ENCODE measurements around the gene SLC51A. TPM values are rescaled to one million over a fixed set of nuclear protein-coding genes. Genes with fewer than 3 reads are reported as not detected.
"Not testable (repeated sequence)": the region's sequence is repeated elsewhere in the genome, so short reads cannot be mapped to it uniquely, and the experiment has no call there.

SLC51A gene
- total RNA-seq, 2 donors from 2014 or later = not detected

DNA sequence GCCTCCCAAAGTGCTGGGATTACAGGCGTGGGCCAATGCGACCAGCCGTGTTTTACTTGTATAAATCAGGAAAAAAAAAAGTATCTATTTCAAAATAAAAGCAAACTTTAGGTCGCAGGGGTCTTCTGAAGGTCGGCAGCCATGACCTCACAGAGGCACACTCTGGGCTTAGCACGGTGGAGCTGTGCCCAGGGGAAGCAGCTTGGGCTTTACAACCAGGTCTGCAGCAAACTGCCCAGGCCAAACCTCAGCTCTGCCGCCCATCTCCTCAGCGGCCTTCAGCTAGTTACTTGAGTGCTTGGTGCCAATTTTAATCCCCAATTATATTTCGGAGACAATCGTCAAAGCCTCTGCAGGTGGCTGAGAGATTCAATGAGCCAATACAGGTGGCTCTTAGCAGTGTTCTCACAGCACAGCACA lies 35.2 kb upstream of the SLC51A start:
- H3K36me3 Mint-ChIP-seq (ENCODE audit: insufficient read depth in 2 of 2) = no peaks in the 10 kb centered on the region
- DNase-seq (no peak), ATAC-seq (replicated peaks in 1 of 2) (no peak)
- H3K4me3 Mint-ChIP-seq = peak overlapping the region; percentile 39 to 52
- peak overlapping the region; percentile 44 for H3K27ac Mint-ChIP-seq
- H3K27me3 Mint-ChIP-seq (ENCODE audit: low read depth) = no peaks in the 10 kb centered on the region
- H3K9me3 Mint-ChIP-seq = no peaks in the 10 kb centered on the region
- H3K4me1 Mint-ChIP-seq (ENCODE audit: low read depth) = peaks cover 60% of the 10 kb centered on the region

DNA sequence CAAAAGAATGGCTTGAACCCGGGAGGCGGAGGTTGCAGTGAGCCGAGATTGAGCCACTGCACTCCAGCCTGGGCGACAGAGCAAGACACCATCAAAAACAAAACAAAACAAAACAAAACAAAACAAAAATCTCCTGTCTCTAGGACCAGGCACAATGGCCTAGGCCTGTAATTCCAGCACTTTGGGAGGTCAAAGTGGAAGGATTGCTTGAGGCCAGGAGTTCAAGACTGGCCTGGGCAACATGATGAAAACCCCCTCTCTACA lies 32.2 kb upstream of the SLC51A start:
- H3K27ac Mint-ChIP-seq; H3K4me3 Mint-ChIP-seq; H3K36me3 Mint-ChIP-seq (ENCODE audit: insufficient read depth in 2 of 2); H3K9me3 Mint-ChIP-seq; DNase-seq; H3K27me3 Mint-ChIP-seq (ENCODE audit: low read depth); ATAC-seq (replicated peaks in 1 of 2): not testable (repeated sequence)
- peaks cover 67% of the 10 kb centered on the region for H3K4me1 Mint-ChIP-seq (ENCODE audit: low read depth)

DNA sequence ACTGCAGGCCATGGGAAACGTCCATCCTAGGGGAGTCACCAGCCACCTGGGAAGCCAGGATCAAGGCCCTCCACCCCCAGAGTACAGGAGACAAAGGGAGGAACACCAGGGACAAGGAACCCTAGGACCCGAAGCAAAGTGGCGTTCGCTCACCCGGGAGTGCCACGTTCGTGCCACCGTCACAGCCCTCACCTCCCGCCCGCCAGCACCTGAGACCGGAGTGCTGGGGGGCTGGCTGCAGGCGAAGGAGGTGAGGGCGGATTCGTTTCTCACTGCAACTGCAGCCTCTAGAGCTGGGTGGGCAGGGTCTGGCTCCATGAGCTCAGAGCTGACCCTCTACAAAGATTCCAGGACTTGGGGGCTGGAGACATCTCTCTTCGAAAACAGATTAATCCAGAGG lies 31.5 kb upstream of the SLC51A start:
- ATAC-seq (replicated peaks in 1 of 2) (no peak), DNase-seq (no peak)
- H3K4me3 Mint-ChIP-seq = no peak overlapping the region
- no peaks in the 10 kb centered on the region for H3K9me3 Mint-ChIP-seq
- no peak overlapping the region for H3K27ac Mint-ChIP-seq
- no peaks in the 10 kb centered on the region for H3K27me3 Mint-ChIP-seq (ENCODE audit: low read depth)
- no peaks in the 10 kb centered on the region for H3K36me3 Mint-ChIP-seq (ENCODE audit: insufficient read depth in 2 of 2)
- peaks cover 59% of the 10 kb centered on the region for H3K4me1 Mint-ChIP-seq (ENCODE audit: low read depth)

DNA sequence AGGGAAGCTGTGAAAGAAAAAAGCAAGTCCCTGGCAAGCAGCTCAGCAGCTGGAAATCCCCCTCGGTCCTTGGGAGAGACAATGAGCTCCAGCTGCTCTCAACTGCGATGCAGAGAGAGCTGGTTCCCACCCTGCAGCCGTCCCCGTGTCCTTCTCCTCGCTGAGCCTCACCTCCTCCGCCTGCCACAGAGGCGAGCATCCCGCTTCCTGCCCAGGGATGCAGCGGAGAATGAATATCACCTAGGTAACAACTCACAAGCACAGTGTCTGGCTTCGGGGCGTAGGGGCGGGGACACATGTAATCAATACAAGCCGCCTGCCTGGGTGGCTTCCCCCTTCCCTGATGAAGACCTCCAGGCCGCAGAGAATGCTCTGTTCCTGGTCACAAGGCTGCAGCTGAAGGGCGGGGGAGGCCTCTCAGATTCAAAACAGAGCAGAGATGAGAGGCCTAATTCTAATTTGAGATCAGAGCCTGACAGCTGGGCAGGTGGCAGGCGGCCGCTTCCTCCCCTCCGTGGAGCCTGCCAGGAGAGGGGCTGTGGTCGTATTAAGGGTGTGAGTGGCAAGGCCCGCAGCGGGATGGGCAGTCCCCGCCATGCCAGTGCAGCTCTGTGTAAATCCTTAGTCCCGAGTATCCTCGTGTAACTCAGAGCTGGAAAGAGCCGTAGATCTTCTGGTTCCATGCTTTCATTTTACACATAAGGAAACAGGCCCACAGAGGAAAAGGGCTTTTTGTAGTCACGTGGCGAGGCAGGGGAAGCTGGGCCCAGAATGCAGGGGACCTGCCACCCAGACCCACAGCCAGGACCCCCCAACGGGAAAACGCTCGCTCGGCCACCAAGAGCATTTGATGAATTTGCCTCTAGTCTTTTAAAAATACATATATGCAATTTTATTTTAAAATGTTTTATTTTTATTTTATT lies 29.4 kb upstream of the SLC51A start:
- DNase-seq = no peak
- Mint-ChIP-seq H3K4me1 (ENCODE audit: low read depth) (peaks cover 52% of the 10 kb centered on the region), H3K36me3 (ENCODE audit: insufficient read depth in 2 of 2) (no peaks in the 10 kb centered on the region), H3K27ac (peak overlapping the region; percentile 48), H3K27me3 (ENCODE audit: low read depth) (no peaks in the 10 kb centered on the region), H3K4me3 (peak overlapping the region; percentile 75 to 79), H3K9me3 (no peaks in the 10 kb centered on the region)
- no peak for ATAC-seq (replicated peaks in 1 of 2)

DNA sequence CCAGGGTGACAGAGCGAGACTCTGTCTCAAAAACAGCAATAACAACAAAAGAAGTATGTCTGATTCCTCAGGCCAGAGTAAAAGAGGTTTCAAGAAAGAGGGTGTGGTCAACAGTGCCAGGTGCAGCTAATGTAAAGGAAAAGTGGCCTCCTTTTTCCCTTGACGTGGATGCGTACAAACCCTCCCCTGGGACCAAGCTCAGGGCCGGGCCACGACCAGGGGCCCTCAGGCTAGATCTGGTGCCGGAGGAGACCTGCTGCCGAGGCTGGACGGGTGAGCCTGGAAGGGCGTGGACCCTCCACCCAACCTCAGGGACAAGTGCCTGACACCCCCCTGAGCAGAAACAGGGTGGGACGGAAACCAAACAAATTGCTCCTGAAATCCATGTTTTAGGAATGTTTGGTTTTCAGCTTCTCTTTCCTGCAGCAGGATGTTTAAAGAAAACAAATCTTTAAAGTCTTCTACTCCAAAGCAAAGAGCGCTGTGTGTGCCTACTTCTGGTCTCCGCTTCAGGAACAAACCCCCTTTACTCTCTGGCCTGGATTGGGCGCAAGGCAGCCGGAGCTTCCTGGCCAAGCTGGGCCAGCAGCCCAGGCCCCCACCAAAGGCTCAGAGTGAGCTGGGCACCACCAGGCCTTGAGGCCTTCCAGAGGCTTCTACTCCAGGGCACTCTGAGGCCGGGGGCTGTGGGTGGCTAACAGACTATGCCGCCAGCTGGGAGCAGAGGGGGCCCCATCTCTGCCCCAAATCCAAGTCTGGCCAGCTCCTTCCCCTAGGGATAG lies 26.6 kb upstream of the SLC51A start:
- no peak for ATAC-seq (replicated peaks in 1 of 2)
- no peak for DNase-seq

DNA sequence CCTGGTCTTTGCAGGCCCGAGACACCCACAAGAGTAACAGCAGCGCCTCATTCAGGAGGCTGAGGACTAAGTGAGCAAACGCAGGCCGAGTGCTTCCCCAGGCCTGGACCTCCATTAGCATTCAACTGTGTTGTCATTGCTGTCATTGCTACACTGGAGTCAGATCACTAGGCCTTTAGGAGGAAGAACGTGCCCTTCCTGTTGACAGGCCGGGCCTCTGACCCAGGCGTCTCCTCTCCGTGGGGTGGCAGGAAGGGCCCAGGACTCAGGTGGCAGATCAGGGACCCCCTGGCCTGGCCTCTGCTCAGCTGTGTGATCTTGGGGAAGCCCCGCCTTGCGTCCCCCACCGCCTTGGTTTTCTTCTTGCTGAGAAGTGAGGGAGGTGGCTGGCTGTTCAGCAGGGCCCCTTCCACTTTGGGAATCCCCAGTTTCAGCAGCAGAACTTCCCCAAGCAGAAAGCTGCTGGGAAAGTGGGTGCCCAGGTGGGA lies 24.3 kb upstream of the SLC51A start:
- H3K27ac Mint-ChIP-seq = peak overlapping the region; percentile 90
- ATAC-seq (replicated peaks in 1 of 2) = peak; percentile 52 to 72
- H3K4me3 Mint-ChIP-seq = peak overlapping the region; percentile 85 to 86
- no peaks in the 10 kb centered on the region for H3K9me3 Mint-ChIP-seq
- H3K36me3 Mint-ChIP-seq (ENCODE audit: insufficient read depth in 2 of 2) = no peaks in the 10 kb centered on the region
- H3K4me1 Mint-ChIP-seq (ENCODE audit: low read depth) = peaks cover 51% of the 10 kb centered on the region
- no peaks in the 10 kb centered on the region for H3K27me3 Mint-ChIP-seq (ENCODE audit: low read depth)
- DNase-seq = peak; percentile 60 to 66

More for the DNA sequence above, 26.6 kb upstream of the SLC51A start:
- H3K4me1 Mint-ChIP-seq (ENCODE audit: low read depth) = peaks cover 49% of the 10 kb centered on the region
- no peaks in the 10 kb centered on the region for H3K36me3 Mint-ChIP-seq (ENCODE audit: insufficient read depth in 2 of 2)
- H3K27ac Mint-ChIP-seq = no peak overlapping the region
- no peaks in the 10 kb centered on the region for H3K27me3 Mint-ChIP-seq (ENCODE audit: low read depth)
- H3K4me3 Mint-ChIP-seq = no peak overlapping the region
- H3K9me3 Mint-ChIP-seq = no peaks in the 10 kb centered on the region

DNA sequence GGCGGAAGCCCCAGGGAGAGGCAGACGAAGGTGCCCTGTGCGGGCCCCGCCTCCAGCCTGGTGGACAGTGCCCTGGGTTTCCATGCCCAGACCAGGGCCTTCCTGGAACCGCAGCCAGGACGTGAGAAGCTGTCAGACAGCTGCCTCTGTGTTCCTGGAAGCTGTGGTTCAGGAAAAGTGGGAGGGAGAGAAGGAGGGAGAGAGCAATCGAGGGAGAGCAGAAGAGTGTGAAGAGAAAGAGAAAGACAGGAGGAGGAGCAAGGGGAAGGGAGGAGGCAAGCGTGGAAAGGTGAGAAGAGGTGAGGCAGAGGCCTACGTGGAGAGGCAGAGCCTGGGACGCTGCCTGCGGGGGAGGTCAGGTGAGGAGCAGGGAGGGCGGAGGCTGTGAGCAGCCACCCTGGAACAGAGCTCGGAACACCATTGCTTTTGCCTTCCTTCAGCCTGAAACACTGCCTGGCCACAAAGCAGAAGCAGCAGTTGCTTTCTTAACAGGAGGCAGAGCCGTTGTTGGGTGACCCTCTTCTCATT lies 23.7 kb upstream of the SLC51A start:
- DNase-seq = peak in 1 of 2 donors; percentile 25
- ATAC-seq (replicated peaks in 1 of 2) = no peak
- H3K4me1 Mint-ChIP-seq (ENCODE audit: low read depth) = peaks cover 48% of the 10 kb centered on the region
- H3K27ac Mint-ChIP-seq = peak overlapping the region; percentile 90
- no peaks in the 10 kb centered on the region for H3K27me3 Mint-ChIP-seq (ENCODE audit: low read depth)
- H3K9me3 Mint-ChIP-seq = no peaks in the 10 kb centered on the region
- peak overlapping the region; percentile 85 to 86 for H3K4me3 Mint-ChIP-seq
- H3K36me3 Mint-ChIP-seq (ENCODE audit: insufficient read depth in 2 of 2) = no peaks in the 10 kb centered on the region

DNA sequence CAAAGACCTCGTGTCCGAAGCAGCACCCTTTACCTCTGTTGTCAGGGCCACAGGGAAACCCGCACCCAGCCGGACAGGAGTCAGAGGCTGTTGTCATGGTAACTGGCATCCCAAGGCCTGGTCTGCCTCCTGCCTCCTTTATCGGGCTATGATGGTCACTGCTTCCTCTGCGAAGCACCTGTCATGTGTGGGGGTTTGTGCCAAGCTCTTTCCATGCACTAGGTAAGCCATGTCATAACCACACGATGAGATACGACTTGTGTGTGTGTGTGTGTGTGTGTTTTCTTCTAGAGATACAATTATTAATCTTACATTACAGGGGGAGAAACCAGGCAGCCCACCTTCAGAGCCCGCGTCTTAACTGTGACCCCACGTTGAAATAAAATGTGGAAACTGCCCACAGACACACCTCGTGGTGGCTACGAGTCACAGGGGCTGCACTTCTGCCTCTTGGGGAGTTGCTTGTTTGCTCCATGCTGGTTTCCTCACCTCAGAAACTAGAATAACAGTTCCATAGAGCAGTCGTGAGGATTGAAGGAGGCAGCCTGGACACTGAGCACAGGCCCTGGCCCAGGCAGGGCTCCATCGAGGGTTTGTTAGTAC lies 23.1 kb upstream of the SLC51A start:
- DNase-seq = peak in 1 of 2 donors; percentile 48
- peaks cover 48% of the 10 kb centered on the region for H3K4me1 Mint-ChIP-seq (ENCODE audit: low read depth)
- H3K36me3 Mint-ChIP-seq (ENCODE audit: insufficient read depth in 2 of 2) = no peaks in the 10 kb centered on the region
- peak overlapping the region; percentile 90 for H3K27ac Mint-ChIP-seq
- H3K9me3 Mint-ChIP-seq = no peaks in the 10 kb centered on the region
- ATAC-seq (replicated peaks in 1 of 2) = peak; percentile 8 to 20
- H3K27me3 Mint-ChIP-seq (ENCODE audit: low read depth) = no peaks in the 10 kb centered on the region
- peak overlapping the region; percentile 85 to 86 for H3K4me3 Mint-ChIP-seq

DNA sequence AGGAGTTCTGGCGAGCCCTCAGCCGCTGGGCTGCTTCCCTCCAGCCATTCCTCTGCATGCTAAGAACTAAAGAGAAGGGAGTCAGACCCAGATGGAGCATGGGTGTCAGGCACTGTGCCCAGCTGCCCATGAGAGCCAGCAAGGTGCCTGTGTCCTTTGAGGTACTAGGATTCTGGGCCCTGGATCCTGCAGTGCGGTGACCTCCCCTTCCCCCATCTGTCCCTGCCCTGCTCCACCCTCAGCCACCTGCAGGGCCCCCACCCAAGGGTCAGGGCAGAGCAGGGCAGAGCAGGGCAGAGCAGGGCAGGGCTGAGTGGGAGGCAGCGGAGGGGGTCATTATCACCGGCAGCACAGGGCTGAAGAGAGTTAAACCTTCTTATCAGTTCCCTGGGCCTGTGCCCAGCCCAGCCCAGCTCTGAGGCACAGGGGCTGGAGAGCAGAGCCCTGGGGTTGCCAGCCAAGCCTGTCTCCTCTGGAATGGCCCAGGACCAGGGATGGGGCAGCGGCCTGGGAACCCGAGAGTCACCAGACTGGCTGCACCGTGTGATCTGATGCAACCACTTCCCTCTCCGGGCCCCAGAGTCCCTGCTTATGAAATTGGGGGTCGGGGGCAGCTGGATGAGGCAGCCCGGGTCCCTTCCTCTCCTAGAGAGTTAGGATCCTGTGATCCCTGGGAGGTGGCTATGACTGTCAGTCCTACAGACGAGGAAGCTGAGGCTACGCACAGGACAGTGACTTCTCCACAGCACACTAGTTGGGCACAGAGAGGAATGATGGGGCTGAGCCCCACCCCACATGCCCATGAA lies 22.4 kb upstream of the SLC51A start:
- peaks cover 48% of the 10 kb centered on the region for H3K4me1 Mint-ChIP-seq (ENCODE audit: low read depth)
- ATAC-seq (replicated peaks in 1 of 2) (peak in 1 of 2 donors; percentile 1), DNase-seq (no peak)
- H3K36me3 Mint-ChIP-seq (ENCODE audit: insufficient read depth in 2 of 2) = no peaks in the 10 kb centered on the region
- peak overlapping the region; percentile 34 to 85 for H3K4me3 Mint-ChIP-seq
- H3K27ac Mint-ChIP-seq = peak overlapping the region; percentile 36
- H3K27me3 Mint-ChIP-seq (ENCODE audit: low read depth) = no peaks in the 10 kb centered on the region
- H3K9me3 Mint-ChIP-seq = no peaks in the 10 kb centered on the region

DNA sequence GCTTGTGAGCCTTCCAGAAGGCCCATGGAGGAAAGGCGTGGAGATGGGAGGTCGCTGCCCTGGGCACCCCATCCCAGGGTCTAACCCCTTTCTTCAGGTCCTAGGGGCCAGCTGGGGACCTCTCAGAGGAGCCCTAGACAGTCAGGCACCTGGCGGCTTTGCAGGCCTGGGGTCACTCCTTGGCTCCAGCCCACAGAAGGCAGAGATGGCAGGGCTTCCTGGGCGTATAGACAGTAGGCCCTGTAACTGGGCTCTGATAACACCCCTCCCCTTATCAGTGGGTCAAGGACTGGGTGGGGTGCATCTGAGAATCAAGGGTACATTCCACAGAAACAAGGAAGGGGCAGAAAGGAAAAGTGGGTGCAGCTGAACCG lies 21.8 kb upstream of the SLC51A start:
- no peak overlapping the region for H3K27ac Mint-ChIP-seq
- H3K4me3 Mint-ChIP-seq = no peak overlapping the region

DNA sequence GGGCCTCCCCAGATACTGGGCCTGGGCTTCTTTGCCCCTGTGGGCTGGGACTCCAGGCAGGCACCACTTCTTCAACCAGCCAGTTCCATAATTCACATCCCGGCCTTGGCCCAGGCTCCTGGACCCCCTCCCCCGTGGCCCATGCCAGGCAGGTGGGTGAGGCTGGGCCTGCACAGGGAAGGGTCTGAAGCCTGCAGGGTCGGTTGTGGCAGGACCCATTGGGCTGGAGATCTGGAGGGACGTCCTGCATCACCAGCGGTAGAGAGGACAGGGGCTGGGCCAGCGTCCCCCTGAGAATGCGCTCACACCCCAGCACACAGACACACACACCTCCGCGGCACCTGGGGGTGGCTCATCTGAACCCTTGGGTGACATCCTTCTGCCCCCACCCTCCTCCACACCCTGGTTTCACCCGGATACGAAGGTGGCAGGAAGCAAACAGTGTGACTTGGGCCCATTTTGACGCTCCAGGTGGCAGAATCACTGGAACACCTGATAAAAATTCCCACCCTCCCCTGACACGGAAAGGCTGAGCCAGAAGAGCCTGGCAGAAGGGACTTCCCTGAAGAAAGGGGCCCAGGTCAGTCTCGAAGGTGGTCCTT lies 20.6 kb upstream of the SLC51A start:
- Mint-ChIP-seq H3K27me3 (ENCODE audit: low read depth) (no peaks in the 10 kb centered on the region), H3K4me1 (ENCODE audit: low read depth) (peaks cover 44% of the 10 kb centered on the region), H3K9me3 (no peaks in the 10 kb centered on the region), H3K36me3 (ENCODE audit: insufficient read depth in 2 of 2) (no peaks in the 10 kb centered on the region), H3K27ac (no peak overlapping the region), H3K4me3 (peak overlapping the region in 1 of 2 donors; percentile 20)
- ATAC-seq (replicated peaks in 1 of 2) (no peak), DNase-seq (no peak)

More for the DNA sequence above, 21.8 kb upstream of the SLC51A start:
- Mint-ChIP-seq H3K4me1 (ENCODE audit: low read depth) (peaks cover 48% of the 10 kb centered on the region), H3K9me3 (no peaks in the 10 kb centered on the region), H3K36me3 (ENCODE audit: insufficient read depth in 2 of 2) (no peaks in the 10 kb centered on the region), H3K27me3 (ENCODE audit: low read depth) (no peaks in the 10 kb centered on the region)
- no peak for DNase-seq
- ATAC-seq (replicated peaks in 1 of 2) = no peak

DNA sequence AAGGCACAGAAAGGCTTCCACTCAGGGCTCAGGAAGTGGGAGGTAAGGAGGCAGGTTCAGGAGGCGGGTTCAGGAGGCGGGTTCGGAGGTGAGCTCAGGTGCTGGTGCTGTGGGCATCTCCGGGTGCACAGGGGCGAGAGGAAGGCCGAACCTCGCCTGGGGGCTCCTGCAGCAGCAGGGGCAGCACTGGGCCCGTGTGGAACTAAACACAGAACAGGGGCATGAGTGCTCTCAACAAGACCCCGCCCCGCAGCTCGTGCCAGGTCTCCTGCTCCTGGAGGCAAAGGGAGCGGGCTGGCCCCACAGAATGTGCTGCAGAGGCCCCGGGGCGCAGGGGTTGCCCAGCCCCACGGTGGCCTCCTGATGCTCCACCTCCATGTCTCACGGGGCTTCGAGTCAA lies 18.8 kb upstream of the SLC51A start:
- DNase-seq (no peak), ATAC-seq (replicated peaks in 1 of 2) (no peak)
- Mint-ChIP-seq H3K4me1 (ENCODE audit: low read depth) (peaks cover 29% of the 10 kb centered on the region), H3K27me3 (ENCODE audit: low read depth) (no peaks in the 10 kb centered on the region), H3K36me3 (ENCODE audit: insufficient read depth in 2 of 2) (no peaks in the 10 kb centered on the region), H3K4me3 (no peak overlapping the region), H3K9me3 (no peaks in the 10 kb centered on the region), H3K27ac (no peak overlapping the region)
